ENCODE data around the gene ZNF740.

DNA sequence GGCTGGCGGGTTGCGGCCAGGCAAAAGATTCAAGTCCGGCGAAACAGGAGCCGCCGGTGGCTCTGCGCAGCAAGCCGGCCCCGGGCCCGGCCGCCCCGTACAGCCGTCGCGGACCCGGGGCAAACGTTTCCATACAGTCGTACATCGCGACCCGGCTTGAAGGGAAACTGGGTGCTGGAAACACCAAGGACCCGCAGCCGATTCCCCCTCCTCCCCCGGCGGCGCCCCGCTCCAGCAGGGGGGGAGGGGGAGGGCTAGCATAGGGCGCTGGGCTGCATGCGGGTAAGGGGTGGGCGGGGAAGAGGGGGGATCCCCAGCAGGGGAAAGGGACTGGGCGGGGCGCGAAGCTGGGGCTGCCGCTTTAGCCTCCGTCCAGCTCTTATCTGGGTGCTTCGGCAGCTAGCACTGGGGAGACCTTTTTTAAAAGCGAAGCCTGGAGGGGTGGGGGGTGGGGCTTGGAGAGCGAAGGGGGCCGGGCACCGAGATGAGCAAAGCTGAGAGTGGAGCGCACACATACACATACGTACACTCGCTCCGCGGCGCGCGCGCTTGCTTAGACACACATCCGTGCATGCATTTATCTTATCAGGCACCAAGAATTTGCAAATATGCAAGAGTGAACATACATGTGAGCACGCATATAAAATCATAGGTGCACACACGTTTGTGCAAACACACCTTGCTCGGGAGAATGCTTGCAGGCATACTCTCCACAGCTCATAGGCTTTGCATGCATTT, 39.6 kb downstream of the ZNF740 start:
- TF ChIP-seq, protein P1, sequence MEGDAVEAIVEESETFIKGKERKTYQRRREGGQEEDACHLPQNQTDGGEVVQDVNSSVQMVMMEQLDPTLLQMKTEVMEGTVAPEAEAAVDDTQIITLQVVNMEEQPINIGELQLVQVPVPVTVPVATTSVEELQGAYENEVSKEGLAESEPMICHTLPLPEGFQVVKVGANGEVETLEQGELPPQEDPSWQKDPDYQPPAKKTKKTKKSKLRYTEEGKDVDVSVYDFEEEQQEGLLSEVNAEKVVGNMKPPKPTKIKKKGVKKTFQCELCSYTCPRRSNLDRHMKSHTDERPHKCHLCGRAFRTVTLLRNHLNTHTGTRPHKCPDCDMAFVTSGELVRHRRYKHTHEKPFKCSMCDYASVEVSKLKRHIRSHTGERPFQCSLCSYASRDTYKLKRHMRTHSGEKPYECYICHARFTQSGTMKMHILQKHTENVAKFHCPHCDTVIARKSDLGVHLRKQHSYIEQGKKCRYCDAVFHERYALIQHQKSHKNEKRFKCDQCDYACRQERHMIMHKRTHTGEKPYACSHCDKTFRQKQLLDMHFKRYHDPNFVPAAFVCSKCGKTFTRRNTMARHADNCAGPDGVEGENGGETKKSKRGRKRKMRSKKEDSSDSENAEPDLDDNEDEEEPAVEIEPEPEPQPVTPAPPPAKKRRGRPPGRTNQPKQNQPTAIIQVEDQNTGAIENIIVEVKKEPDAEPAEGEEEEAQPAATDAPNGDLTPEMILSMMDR (IDR thresholded peaks at IDR 0.05), result no peak
- no peak for TF ChIP-seq EZH2 (IDR thresholded peaks at IDR 0.05; ENCODE audit: borderline replicate concordance, insufficient read depth, low read depth, low read length, poor library complexity, severe bottlenecking)

Measured in B cell (primary cell).